ENCODE results near the gene HSD11B1.
"Not testable (repeated sequence)": the region's sequence is repeated elsewhere in the genome, so short reads cannot be mapped to it uniquely, and the experiment has no call there.

The HSD11B1 gene

GRCh38 chr1:209692296-209692695 is 12.3 kb upstream of the HSD11B1 start:
- DNase-seq = no peak

DNA sequence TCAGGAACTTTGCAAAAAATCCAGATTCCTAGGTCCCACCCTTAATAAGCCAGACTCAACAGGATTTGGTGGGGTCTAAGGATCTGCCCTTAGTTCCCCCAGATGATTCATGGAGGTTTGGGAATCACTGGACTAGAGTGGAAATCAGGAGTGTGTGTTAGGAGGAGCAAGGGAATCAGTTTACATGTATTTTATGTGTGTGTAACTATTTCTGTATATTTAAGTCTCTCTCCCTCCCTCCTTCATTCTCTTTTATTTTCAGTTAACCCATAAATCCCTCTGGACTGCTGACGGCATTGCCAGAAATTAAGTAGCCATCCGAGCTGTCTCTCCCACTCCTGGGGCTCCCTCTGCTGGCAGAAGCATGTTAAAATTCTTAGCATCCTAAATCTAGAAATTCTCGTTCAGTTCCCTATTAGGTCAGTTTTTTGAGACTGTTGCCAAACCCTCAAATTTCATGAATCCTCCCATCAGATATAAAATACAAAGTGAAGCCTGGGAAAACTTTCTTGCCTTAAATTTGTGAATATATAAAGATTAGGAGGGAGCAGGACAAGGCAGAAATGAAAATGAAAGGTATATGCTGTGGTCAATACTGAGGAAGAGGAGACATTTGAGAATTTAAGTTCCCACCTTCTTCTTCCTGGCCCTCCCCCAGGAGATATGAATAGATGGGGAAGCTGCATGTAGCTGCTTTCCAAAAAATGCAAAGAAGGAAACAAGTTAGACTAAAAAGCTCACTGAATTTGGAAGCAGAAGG is 11.7 kb upstream of the HSD11B1 start:
- DNase-seq = peak; percentile 51

- no peak for DNase-seq
These were observed 8.0 kb upstream of the HSD11B1 start for GRCh38 chr1:209696673-209697072.

- no peak for DNase-seq
These were observed 7.5 kb upstream of the HSD11B1 start for GRCh38 chr1:209697126-209697525.

DNA sequence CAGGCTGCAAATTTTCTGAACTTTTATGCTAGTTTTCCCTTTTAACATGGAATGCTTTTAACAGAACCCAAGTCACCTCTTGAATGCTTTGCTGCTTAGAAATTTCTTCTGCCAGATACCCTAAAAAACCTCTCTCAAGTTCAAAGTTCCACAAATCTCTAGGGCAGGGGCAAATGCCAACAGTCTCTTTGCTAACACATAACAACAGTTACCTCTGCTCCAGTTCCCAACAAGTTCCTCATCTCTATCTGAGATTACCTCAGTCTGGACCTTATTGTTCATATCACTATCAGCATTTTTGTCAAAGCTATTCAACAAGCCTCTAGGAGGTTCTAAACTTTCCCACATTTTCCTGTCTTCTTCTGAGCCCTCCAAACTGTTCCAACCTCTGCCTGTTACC is 4.0 kb upstream of the HSD11B1 start:
- not testable (repeated sequence) for DNase-seq

DNA sequence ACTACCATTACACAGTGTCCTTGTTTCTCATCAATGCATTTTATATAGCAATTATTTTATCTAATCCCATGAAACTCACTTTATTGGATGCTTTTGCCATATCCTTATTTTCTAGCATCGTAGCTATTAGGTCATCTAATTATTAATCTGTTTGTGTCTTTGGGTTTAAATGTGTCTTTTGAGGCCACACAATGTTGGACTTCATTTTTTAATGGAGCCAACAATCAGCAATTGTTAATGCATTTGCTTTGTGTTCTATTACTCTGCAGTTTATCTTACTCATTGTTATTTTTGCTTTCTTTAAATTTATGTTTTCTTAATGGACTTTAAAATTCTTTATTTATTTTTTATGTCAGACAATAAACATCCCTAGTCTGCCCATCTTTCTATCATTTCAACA is 1.8 kb upstream of the HSD11B1 start:
- DNase-seq = no peak

DNA sequence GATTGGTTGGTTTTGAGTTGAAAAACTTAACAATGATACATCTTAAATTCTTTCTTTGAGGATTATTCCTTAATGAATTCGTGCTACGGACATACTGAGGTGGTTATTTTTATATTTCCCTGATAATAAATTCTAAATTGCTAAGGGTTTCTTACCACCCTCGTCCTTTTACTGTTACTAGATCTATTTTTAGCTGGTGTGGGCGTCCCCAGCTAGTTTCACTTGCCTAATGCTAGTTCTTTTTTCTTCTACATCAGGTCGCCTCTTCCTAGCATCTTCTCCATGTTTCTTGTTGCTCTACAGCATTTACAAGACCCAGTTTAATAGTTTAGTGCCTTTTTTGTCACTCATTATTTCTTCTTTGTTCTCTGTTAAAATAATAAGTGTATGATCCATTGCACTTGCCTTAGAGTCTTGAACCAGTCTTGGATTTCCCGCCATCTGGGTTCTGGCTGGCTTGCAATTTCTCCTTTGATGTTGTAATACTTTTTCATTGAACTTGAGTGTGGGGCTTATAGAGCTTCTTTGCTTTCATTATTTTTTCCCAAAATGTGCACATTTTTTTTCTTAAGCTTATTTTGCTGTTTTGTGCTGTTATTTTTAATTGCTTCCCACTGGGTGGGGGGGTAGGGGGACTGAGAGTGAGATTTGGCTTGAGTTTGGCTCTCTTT is 677 bp upstream of the HSD11B1 start:
- DNase-seq = no peak

DNA sequence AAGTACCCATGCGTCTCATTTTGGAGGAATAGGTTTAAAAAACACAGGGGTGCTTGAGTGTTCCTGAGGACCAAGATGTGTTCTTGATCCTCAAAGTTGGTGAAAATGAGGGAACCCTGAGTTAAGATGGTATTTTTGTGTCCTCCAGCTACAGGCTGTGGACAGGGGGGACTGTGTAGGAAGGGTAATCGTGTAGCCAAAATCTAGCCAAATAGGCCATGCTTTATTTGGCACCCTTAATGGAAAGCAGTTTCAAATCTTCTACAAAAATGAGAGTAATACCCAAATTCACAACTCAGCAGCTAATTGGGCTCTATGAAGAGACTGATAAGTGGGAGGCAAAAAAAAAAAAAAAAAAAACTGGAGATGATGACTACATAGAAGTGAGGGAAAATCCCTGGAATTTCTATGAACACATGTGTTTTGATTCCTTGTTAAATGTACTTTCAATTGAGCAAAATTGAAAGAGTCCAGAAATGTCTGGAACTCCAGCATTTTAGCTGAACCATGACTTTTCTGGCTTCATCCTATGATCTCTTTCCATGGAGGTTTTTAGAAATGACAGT is 470 bp downstream of the HSD11B1 start:
- no peak for DNase-seq

GRCh38 chr1:209706622-209707021 is 2.0 kb downstream of the HSD11B1 start:
- no peak for DNase-seq

GRCh38 chr1:209707308-209707707 is 2.7 kb downstream of the HSD11B1 start:
- DNase-seq = no peak

DNA sequence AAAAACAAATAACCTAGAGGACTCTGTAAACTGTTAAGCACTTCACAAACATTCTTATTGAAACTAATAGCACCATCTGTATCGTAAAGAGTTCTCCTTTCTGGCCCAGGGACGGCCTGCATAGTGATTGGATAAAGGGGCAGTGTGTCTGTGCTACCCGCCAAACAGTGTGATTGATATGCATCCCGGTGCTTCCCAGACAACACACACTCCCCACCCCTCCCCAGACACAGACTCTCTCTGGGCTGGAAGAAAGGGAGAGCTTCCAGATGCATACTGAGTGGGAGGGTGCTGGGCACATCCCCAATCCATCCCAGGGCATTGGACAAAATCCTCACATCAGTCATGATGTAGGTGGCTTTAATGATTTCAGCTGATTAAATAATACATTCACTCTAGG is 3.7 kb downstream of the HSD11B1 start:
- DNase-seq = no peak

GRCh38 chr1:209710093-209710492 is 5.4 kb downstream of the HSD11B1 start:
- no peak for DNase-seq

DNA sequence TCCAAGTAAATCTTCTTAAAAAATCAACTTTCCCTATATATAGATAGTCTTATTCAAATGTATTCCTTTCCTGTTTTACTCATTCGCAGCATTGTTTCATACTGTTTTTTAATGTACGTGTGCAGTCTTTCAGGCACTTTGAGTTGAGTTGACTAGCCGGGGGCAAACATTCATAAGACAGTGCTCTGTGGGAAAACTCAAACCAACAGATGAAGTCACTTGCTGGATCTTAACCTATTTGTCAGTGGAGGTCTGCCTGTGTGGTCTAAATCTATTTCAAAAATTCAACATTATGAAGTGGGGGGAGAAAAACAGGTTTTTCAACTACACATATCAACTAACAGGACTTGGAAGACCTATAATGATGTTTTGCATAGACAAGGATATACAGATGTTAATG is 6.2 kb downstream of the HSD11B1 start:
- no peak for DNase-seq

DNA sequence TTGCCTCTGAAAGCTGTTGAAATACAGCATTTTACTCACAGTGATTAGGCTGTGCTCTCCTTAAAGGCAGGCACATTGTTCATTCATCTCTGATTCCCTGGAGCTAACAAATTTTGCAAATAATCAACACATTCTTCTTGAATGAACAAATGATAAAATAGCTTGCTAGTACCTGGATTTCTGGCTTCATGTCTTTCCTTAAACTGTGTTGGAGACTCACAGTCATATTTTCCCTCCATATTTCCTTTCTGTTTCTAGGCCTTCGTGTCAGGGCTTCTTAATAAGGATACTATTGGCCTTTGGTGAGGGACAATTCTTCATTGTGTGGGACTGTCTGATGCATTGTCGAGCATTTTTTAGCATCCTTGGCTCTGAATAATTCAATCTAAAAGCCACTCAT is 9.7 kb downstream of the HSD11B1 start:
- no peak for DNase-seq

- DNase-seq = no peak
These were observed 10.7 kb downstream of the HSD11B1 start for GRCh38 chr1:209715314-209715713.

DNA sequence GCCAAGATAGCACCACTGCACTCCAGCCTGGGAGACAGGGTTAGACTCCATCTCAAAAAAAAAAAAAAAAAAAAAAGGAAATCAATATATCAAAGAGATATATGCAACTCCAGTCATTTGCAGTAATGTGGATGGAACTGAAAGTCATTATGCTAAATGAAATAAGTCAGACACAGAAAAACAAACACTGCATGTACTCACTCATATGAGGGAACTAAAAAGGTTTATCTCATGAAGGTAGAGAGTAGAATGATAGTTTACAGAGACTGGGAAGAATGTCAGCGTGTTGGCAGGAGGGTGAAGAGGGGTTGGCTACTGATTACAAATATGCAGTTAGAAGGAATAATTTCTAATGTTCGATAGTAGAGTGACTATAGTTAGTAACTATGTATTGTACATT is 13.2 kb downstream of the HSD11B1 start:
- no peak for DNase-seq

DNA sequence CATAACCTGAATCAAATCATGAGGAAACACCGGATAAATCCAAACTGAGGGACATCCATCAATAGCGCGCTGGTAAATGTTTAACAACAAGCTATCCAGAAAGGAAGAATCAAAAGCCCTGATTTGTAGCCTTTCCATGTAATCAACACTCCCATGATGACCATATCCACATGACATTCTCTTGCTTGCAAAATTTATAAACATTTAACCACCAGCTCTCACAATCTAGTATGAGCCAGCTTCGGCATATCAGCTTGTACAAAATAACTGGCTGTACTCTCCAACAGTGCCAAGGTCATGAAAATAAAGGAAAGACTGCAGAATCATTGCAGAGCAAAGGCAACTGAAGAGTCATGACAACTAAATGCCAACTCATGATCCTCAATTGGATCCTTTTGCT is 15.7 kb downstream of the HSD11B1 start:
- DNase-seq = no peak

GRCh38 chr1:209720826-209721225 is 16.2 kb downstream of the HSD11B1 start:
- DNase-seq = no peak

DNA sequence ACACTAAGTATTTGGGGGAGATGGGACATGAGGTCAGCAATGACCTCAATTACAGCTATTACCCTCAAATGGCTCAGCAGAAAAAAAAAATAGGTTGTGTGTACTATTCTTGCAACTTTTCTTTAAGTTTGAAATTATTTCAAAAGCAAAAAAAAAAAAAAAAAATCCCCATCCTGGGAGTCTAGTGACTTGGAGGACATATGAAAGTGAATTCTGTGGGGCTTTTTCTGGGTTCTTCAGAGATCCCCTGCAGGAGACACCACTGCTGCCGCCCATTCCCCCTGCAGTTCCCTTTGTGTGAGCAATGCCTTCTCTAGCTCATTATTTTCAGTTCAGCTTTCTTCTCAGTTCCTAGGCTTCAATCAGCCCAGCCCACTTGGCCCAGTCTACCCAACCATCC is 16.7 kb downstream of the HSD11B1 start:
- DNase-seq = no peak

GRCh38 chr1:209723265-209723664 is 18.6 kb downstream of the HSD11B1 start:
- DNase-seq = no peak

- no peak for DNase-seq
These were observed 19.4 kb downstream of the HSD11B1 start for GRCh38 chr1:209723756-209724693.

DNA sequence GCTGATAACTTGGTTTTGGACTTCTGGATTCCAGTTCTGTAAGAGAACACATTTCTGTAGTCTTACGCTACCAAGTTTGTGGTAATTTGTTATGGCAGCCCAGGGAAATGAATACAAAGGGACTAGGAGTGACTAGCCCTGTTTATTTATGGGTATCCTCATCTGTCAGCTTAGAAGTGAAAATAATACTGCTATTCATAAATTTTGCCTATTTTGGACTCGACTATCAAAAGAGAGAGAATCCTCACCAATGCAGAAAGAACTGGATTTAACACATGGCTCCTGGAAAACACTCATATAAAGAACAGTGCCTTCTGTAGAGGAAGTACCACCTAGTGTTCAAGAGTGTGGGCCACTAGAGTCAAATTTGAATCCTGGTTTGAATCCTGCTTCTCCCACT is 22.6 kb downstream of the HSD11B1 start:
- no peak for DNase-seq

- no peak for DNase-seq
These were observed 23.1 kb downstream of the HSD11B1 start for GRCh38 chr1:209727785-209728184.

Data from NCI-H2171 (cell line).